GM19395 (cell line): ENCODE data around the gene OLFM1.

Experiments
- ATAC-seq: cut with Tn5 transposase; IDR thresholded peaks from one replicate; pipeline ENCODE4 v1.9.1; 2021; ENCODE audit warnings: mild to moderate bottlenecking, moderate library complexity; ENCODE audit not compliant: unreplicated experiment

The OLFM1 gene

GRCh38 chr9:135087489-135087792 lies at the start of gene OLFM1:
Gene OLFM1, plus strand, starts transcription at chr9:135087668. Its CDS starts 322 bp downstream, at chr9:135087990.
- ATAC-seq, result no peak

GRCh38 chr9:135038331-135038730 lies 49.1 kb upstream of the OLFM1 start:
- no peak for ATAC-seq

- no peak for ATAC-seq
These were observed 48.6 kb upstream of the OLFM1 start for GRCh38 chr9:135038826-135039225.

GRCh38 chr9:135039266-135039870 lies 48.1 kb upstream of the OLFM1 start:
- ATAC-seq, result no peak

GRCh38 chr9:135039916-135040645 lies 47.4 kb upstream of the OLFM1 start:
- ATAC-seq, result no peak

GRCh38 chr9:135040892-135041291 lies 46.6 kb upstream of the OLFM1 start:
- ATAC-seq, result no peak

GRCh38 chr9:135043345-135043744 lies 44.1 kb upstream of the OLFM1 start:
- no peak for ATAC-seq

GRCh38 chr9:135045264-135045927 lies 42.1 kb upstream of the OLFM1 start:
- ATAC-seq, result no peak

- no peak for ATAC-seq
These were observed 41.3 kb upstream of the OLFM1 start for GRCh38 chr9:135045928-135046738.

- ATAC-seq, result no peak
These were observed 40.6 kb upstream of the OLFM1 start for GRCh38 chr9:135046739-135047350.

GRCh38 chr9:135047521-135047920 lies 39.9 kb upstream of the OLFM1 start:
- ATAC-seq, result no peak

- ATAC-seq, result no peak
These were observed 39.3 kb upstream of the OLFM1 start for GRCh38 chr9:135048046-135048757.

- no peak for ATAC-seq
These were observed 38.6 kb upstream of the OLFM1 start for GRCh38 chr9:135048758-135049444.

GRCh38 chr9:135049460-135049859 lies 38.0 kb upstream of the OLFM1 start:
- ATAC-seq, result no peak

- no peak for ATAC-seq
These were observed 37.1 kb upstream of the OLFM1 start for GRCh38 chr9:135050072-135050990.

- no peak for ATAC-seq
These were observed 36.0 kb upstream of the OLFM1 start for GRCh38 chr9:135051316-135052038.

- ATAC-seq, result no peak
These were observed 34.3 kb upstream of the OLFM1 start for GRCh38 chr9:135053133-135053532.

- no peak for ATAC-seq
These were observed 32.3 kb upstream of the OLFM1 start for GRCh38 chr9:135055181-135055580.
